Stimulated activated naive CD8-positive, alpha-beta T cell treated with anti-CD3 and anti-CD28 coated beads, Interleukin-15, Interleukin-2, amounts not matched to agents 100 ng/mL and 50 ng/mL, for 24 hours (primary cell): ENCODE results near the gene ARG1.

Experiments
- H3K27ac Mint-ChIP-seq: one replicate; pipeline ENCODE4 v1.8.0; 2021; ENCODE audit warnings: mild to moderate bottlenecking, mixed read lengths
- H3K27me3 Mint-ChIP-seq: one replicate; pipeline ENCODE4 v1.8.0; 2021; ENCODE audit warnings: mixed read lengths
- H3K36me3 Mint-ChIP-seq: one replicate; pipeline ENCODE4 v1.8.0; 2021; ENCODE audit warnings: low read depth, mixed read lengths
- H3K4me1 Mint-ChIP-seq: one replicate; pipeline ENCODE4 v1.8.0; 2021; ENCODE audit warnings: low read depth, mixed read lengths
- H3K4me3 Mint-ChIP-seq: one replicate; pipeline ENCODE4 v1.8.0; 2021; ENCODE audit warnings: mild to moderate bottlenecking, mixed read lengths
- H3K9me3 Mint-ChIP-seq: one replicate; pipeline ENCODE4 v1.8.0; 2021; ENCODE audit warnings: mixed read lengths

ARG1 gene

DNA sequence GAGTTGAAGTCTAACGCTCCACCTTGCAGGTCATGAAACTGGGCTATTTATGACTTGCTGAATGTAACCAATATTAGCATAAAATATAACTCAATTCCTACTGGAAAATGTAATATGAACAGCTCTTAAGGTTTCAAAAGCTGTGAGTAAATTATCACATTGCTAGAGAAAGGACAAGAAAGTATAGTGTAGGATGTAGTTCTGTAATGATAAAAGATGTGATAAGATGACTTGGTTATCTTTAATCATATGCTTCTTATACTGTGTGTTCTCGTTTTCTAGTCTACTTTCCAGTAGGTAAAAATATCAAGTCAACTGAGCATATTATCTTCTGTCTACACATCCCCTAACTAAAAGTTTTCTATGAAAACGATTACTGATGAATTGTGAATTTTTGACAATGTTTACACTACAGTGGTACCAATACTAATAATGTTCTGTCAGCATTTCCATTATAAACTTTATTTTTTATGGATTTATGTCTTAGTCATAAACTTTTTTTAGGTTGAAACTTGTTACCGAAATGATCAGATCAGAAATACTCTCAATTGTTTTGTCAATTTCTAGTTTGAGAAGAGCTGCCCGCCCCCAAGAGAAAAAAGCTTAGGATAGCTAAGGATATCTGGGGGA lies 40.4 kb downstream of the ARG1 start:
- H3K36me3 Mint-ChIP-seq, result peaks cover 85% of the 10 kb centered on the region
- no peak overlapping the region for H3K27ac Mint-ChIP-seq
- H3K4me3 Mint-ChIP-seq, result no peak overlapping the region
- no peaks in the 10 kb centered on the region for H3K27me3 Mint-ChIP-seq
- no peaks in the 10 kb centered on the region for H3K9me3 Mint-ChIP-seq
- no peaks in the 10 kb centered on the region for H3K4me1 Mint-ChIP-seq

- H3K4me3 Mint-ChIP-seq, result no peak overlapping the region
- H3K9me3 Mint-ChIP-seq, result no peaks in the 10 kb centered on the region
- no peaks in the 10 kb centered on the region for H3K27me3 Mint-ChIP-seq
- peaks cover 88% of the 10 kb centered on the region for H3K36me3 Mint-ChIP-seq
- H3K4me1 Mint-ChIP-seq, result peaks cover 2% of the 10 kb centered on the region
- H3K27ac Mint-ChIP-seq, result no peak overlapping the region
Measured at GRCh38 chr6:131615275-131615674, 42.2 kb downstream of the ARG1 start.

GRCh38 chr6:131627724-131628682 lies 55.0 kb downstream of the ARG1 start, which contains the start of gene MED23:
Gene MED23, minus strand, starts transcription at chr6:131628242. Its CDS starts 193 bp downstream, at chr6:131628049.
- Mint-ChIP-seq H3K36me3 (peaks cover 16% of the 10 kb centered on the region), H3K27ac (peak within 1 kb of the TSS; percentile 93), H3K4me1 (peaks cover 40% of the 10 kb centered on the region), H3K27me3 (no peaks in the 10 kb centered on the region), H3K9me3 (no peaks in the 10 kb centered on the region), H3K4me3 (peak within 1 kb of the TSS; percentile 98)

DNA sequence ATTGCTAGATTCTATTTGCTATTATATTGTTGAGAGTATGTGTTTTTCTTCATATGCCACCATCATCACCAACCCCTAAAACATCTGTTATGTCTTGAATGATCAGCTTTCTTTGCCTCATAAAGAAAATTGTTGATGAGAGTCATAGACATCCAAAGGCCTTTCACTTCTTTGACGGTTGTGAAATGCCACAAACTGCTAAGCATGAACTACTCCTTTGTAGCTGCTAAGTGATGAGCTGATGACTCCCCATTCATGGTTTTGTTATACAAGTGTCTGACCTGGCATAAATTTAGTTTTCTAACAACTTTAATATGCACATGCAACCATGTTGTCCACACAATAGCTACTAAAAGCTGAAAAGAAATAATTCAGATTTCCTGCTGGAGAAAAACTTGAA lies 55.7 kb downstream of the ARG1 start:
- Mint-ChIP-seq H3K9me3 (no peaks in the 10 kb centered on the region), H3K27me3 (no peaks in the 10 kb centered on the region), H3K27ac (peak overlapping the region; percentile 93), H3K4me1 (peaks cover 40% of the 10 kb centered on the region), H3K36me3 (peaks cover 9% of the 10 kb centered on the region), H3K4me3 (peak overlapping the region; percentile 98)

GRCh38 chr6:131629651-131630050 lies 56.6 kb downstream of the ARG1 start:
- Mint-ChIP-seq H3K36me3 (peaks cover 9% of the 10 kb centered on the region), H3K27me3 (no peaks in the 10 kb centered on the region), H3K9me3 (no peaks in the 10 kb centered on the region), H3K4me3 (no peak overlapping the region), H3K4me1 (peaks cover 40% of the 10 kb centered on the region), H3K27ac (no peak overlapping the region)

- Mint-ChIP-seq H3K4me1 (peaks cover 32% of the 10 kb centered on the region), H3K4me3 (no peak overlapping the region), H3K27ac (no peak overlapping the region), H3K36me3 (peaks cover 5% of the 10 kb centered on the region), H3K27me3 (no peaks in the 10 kb centered on the region), H3K9me3 (no peaks in the 10 kb centered on the region)
Measured at GRCh38 chr6:131631625-131632289, 58.7 kb downstream of the ARG1 start.
